WTC11 (cell line): ENCODE results near the gene CAPSL.

Experiments used
- CREB1 ChIP-seq: sonication (generic); formaldehyde crosslinking; IDR thresholded peaks from 2 replicates; pipeline ENCODE4 v1.8.0; 2023; ENCODE audit warnings: mild to moderate bottlenecking, missing genetic modification reagents
- ESRRA ChIP-seq: sonication (generic); formaldehyde crosslinking; IDR thresholded peaks from 2 replicates; pipeline ENCODE4 v1.8.1; 2022; ENCODE audit warnings: mild to moderate bottlenecking, missing genetic modification reagents, borderline replicate concordance
- KAT7 ChIP-seq: sonication (generic); formaldehyde crosslinking; IDR thresholded peaks from 2 replicates; pipeline ENCODE4 v1.8.1; 2023; ENCODE audit warnings: missing genetic modification reagents, mild to moderate bottlenecking, borderline replicate concordance
- MYBL2 ChIP-seq: sonication (generic); formaldehyde crosslinking; IDR thresholded peaks from 2 replicates; pipeline ENCODE4 v1.8.1; 2023; ENCODE audit warnings: mild to moderate bottlenecking, moderate library complexity, missing genetic modification reagents
- NFYB ChIP-seq: sonication (generic); formaldehyde crosslinking; conservative IDR thresholded peaks from 2 replicates; pipeline ENCODE4 v1.8.0; 2022; ENCODE audit warnings: low read depth, missing genetic modification reagents
- NR1H2 ChIP-seq: sonication (generic); formaldehyde crosslinking; IDR thresholded peaks from 2 replicates; pipeline ENCODE4 v1.9.0; 2021; ENCODE audit warnings: mild to moderate bottlenecking, moderate library complexity, missing genetic modification reagents
- RELA ChIP-seq: sonication (generic); formaldehyde crosslinking; IDR thresholded peaks from 2 replicates; pipeline ENCODE4 v1.8.1; 2022; ENCODE audit warnings: missing genetic modification reagents, mild to moderate bottlenecking, borderline replicate concordance
- SP1 ChIP-seq: sonication (generic); formaldehyde crosslinking; conservative IDR thresholded peaks from 2 replicates; pipeline ENCODE4 v1.8.1; 2022; ENCODE audit warnings: missing genetic modification reagents
- ZNF396 ChIP-seq: fragments of 250-450 bp; sonication (Bioruptor Pico); IDR thresholded peaks from 2 replicates; pipeline ENCODE4 v1.8.0; 2021; ENCODE audit warnings: mild to moderate bottlenecking, moderate library complexity, borderline replicate concordance
- TF ChIP-seq, protein P1 (sequence below): sonication (generic); formaldehyde crosslinking; IDR thresholded peaks from 2 replicates; pipeline ENCODE4 v1.8.0; 2022; ENCODE audit warnings: mild to moderate bottlenecking, missing genetic modification reagents
- TF ChIP-seq, protein P2 (sequence below): sonication (generic); formaldehyde crosslinking; IDR thresholded peaks from 2 replicates; pipeline ENCODE4 v1.8.1; 2022; ENCODE audit warnings: low read depth, missing genetic modification reagents, borderline replicate concordance
- TF ChIP-seq, protein P3 (sequence below): fragments of 200-600 bp; IDR thresholded peaks from 2 replicates; pipeline ENCODE4 v1.8.0; 2022; ENCODE audit warnings: antibody characterized with exemption
- TF ChIP-seq, protein P4 (sequence below): fragments of 250-450 bp; sonication (Bioruptor Pico); IDR thresholded peaks from 2 replicates; pipeline ENCODE4 v1.9.0; 2021; ENCODE audit warnings: mild to moderate bottlenecking
- TF ChIP-seq, protein P5 (sequence below): sonication (generic); formaldehyde crosslinking; IDR thresholded peaks from 2 replicates; pipeline ENCODE4 v1.8.1; 2022; ENCODE audit warnings: mild to moderate bottlenecking, missing genetic modification reagents, moderate library complexity, borderline replicate concordance

DNA sequence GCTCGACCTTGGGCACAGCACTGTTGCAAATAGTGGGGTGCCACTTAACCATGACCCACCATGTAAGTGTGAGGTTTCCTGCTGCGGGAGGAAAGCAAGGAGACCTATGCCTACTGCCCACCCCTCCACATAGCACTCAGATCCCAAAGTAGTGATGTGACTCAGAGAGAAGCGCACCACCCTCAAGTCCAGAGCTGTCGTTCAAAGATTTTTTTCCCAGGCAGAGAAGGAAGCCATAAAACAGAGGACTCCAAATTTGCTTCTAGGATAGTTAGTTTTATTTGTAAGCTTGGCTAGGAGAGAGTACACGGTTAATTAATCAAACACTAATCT is 33.4 kb upstream of the CAPSL start:
- TF ChIP-seq, protein P1, sequence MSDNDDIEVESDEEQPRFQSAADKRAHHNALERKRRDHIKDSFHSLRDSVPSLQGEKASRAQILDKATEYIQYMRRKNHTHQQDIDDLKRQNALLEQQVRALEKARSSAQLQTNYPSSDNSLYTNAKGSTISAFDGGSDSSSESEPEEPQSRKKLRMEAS (CRISPR knock-in tag), result no peak
- TF ChIP-seq NR1H2 (CRISPR knock-in tag) (no peak), CREB1 (CRISPR knock-in tag) (no peak), KAT7 (CRISPR knock-in tag) (no peak), ESRRA (no peak), ZNF396 (CRISPR knock-in tag) (no peak), NFYB (CRISPR knock-in tag) (no peak), MYBL2 (CRISPR knock-in tag) (no peak), SP1 (CRISPR knock-in tag) (no peak), RELA (no peak)
- TF ChIP-seq, protein P2, sequence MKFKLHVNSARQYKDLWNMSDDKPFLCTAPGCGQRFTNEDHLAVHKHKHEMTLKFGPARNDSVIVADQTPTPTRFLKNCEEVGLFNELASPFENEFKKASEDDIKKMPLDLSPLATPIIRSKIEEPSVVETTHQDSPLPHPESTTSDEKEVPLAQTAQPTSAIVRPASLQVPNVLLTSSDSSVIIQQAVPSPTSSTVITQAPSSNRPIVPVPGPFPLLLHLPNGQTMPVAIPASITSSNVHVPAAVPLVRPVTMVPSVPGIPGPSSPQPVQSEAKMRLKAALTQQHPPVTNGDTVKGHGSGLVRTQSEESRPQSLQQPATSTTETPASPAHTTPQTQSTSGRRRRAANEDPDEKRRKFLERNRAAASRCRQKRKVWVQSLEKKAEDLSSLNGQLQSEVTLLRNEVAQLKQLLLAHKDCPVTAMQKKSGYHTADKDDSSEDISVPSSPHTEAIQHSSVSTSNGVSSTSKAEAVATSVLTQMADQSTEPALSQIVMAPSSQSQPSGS, result no peak
- TF ChIP-seq, protein P3, sequence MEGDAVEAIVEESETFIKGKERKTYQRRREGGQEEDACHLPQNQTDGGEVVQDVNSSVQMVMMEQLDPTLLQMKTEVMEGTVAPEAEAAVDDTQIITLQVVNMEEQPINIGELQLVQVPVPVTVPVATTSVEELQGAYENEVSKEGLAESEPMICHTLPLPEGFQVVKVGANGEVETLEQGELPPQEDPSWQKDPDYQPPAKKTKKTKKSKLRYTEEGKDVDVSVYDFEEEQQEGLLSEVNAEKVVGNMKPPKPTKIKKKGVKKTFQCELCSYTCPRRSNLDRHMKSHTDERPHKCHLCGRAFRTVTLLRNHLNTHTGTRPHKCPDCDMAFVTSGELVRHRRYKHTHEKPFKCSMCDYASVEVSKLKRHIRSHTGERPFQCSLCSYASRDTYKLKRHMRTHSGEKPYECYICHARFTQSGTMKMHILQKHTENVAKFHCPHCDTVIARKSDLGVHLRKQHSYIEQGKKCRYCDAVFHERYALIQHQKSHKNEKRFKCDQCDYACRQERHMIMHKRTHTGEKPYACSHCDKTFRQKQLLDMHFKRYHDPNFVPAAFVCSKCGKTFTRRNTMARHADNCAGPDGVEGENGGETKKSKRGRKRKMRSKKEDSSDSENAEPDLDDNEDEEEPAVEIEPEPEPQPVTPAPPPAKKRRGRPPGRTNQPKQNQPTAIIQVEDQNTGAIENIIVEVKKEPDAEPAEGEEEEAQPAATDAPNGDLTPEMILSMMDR, result no peak
- TF ChIP-seq, protein P4, sequence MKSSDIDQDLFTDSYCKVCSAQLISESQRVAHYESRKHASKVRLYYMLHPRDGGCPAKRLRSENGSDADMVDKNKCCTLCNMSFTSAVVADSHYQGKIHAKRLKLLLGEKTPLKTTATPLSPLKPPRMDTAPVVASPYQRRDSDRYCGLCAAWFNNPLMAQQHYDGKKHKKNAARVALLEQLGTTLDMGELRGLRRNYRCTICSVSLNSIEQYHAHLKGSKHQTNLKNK (CRISPR knock-in tag), result no peak
- TF ChIP-seq, protein P5, sequence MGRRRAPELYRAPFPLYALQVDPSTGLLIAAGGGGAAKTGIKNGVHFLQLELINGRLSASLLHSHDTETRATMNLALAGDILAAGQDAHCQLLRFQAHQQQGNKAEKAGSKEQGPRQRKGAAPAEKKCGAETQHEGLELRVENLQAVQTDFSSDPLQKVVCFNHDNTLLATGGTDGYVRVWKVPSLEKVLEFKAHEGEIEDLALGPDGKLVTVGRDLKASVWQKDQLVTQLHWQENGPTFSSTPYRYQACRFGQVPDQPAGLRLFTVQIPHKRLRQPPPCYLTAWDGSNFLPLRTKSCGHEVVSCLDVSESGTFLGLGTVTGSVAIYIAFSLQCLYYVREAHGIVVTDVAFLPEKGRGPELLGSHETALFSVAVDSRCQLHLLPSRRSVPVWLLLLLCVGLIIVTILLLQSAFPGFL, result no peak
